SJSA1 (cell line): ENCODE data around the gene TNS2. TPM values are rescaled to one million over a fixed set of nuclear protein-coding genes. Genes with fewer than 3 reads are reported as not detected.

Experiments
- DNase-seq, 2 experiments: peaks; one replicate each; pipeline ENCODE4 v3.0.0-alpha.2; 2015 to 2020; ENCODE audit warnings: low spot score in 2 of 2, low read depth in 1 of 2
- H3K27ac ChIP-seq: fragments of 250-450 bp; sonication (Bioruptor Pico); 2 replicates; pipeline ENCODE4 v1.5.1; 2020; ENCODE audit warnings: mild to moderate bottlenecking, moderate library complexity
- H3K27me3 ChIP-seq: fragments of 250-450 bp; sonication (Bioruptor Pico); replicated peaks from 2 replicates; pipeline ENCODE4 v1.5.1; 2020; ENCODE audit warnings: mild to moderate bottlenecking, moderate library complexity
- H3K36me3 ChIP-seq: fragments of 250-450 bp; sonication (Bioruptor Pico); 2 replicates; pipeline ENCODE4 v1.5.1; 2020; ENCODE audit warnings: mild to moderate bottlenecking
- H3K4me1 ChIP-seq: fragments of 250-450 bp; sonication (Bioruptor Pico); replicated peaks from 2 replicates; pipeline ENCODE4 v1.6.1; 2021; ENCODE audit warnings: mild to moderate bottlenecking
- H3K4me3 ChIP-seq: fragments of 250-450 bp; sonication (Bioruptor Pico); 2 replicates; pipeline ENCODE4 v1.5.1; 2020; ENCODE audit warnings: mild to moderate bottlenecking
- H3K9me3 ChIP-seq: fragments of 250-450 bp; sonication (Bioruptor Pico); replicated peaks from 2 replicates; pipeline ENCODE4 v1.5.1; 2020; ENCODE audit warnings: mild to moderate bottlenecking
- total RNA-seq: library from RNA; depleted of rRNA; stranded (reverse); fragments of >200 nt; shearing (Covaris generic); gene quantifications from 2 replicates; pipeline ENCODE4 v1.2.3, GENCODE V29; 2014

The TNS2 gene
- total RNA-seq, 1 experiment from 2014 or later, result 8.8 TPM

DNA sequence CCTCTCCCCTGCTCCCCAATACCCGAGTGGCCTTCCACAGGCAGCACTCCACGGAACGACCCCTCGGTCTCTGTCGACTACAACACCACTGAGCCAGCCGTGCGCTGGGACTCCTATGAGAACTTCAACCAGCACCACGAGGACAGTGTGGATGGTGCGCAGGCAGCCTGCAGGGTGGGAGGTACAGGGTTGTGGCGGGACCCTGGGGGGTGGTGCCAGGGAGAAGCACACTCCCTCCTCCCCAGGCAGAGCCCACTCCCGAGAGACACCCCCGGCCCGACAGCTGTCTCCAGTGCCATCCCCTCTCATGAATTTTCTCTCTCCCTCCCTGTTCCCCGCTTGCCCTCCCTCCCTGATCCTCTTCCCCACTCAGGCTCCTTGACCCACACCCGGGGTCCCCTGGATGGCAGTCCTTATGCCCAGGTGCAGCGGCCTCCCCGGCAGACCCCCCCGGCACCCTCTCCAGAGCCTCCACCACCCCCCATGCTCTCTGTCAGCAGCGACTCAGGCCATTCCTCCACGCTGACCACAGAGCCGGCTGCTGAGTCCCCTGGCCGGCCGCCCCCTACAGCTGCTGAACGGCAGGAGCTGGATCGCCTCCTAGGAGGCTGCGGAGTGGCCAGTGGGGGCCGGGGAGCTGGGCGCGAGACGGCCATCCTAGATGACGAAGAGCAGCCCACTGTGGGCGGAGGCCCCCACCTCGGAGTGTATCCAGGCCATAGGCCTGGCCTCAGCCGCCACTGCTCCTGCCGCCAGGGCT, 9.0 kb downstream of the TNS2 start:
- Histone ChIP-seq H3K4me1 (no peaks in the 10 kb centered on the region), H3K27ac (no peak overlapping the region), H3K36me3 (peaks cover 9% of the 10 kb centered on the region), H3K4me3 (no peak overlapping the region), H3K27me3 (no peaks in the 10 kb centered on the region), H3K9me3 (no peaks in the 10 kb centered on the region)
- no peak for DNase-seq

DNA sequence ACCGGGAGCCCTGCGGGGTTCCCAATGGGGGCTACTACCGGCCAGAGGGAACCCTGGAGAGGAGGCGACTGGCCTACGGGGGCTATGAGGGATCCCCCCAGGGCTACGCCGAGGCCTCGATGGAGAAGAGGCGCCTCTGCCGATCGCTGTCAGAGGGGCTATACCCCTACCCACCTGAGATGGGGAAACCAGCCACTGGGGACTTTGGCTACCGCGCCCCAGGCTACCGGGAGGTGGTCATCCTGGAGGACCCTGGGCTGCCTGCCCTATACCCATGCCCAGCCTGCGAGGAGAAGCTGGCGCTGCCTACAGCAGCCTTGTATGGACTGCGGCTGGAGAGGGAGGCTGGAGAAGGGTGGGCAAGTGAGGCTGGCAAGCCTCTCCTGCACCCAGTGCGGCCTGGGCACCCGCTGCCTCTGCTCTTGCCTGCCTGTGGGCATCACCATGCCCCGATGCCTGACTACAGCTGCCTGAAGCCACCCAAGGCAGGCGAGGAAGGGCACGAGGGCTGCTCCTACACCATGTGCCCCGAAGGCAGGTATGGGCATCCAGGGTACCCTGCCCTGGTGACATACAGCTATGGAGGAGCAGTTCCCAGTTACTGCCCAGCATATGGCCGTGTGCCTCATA, 9.7 kb downstream of the TNS2 start:
- no peak overlapping the region for H3K4me3 ChIP-seq
- H3K4me1 ChIP-seq, result no peaks in the 10 kb centered on the region
- no peaks in the 10 kb centered on the region for H3K27me3 ChIP-seq
- H3K36me3 ChIP-seq, result peaks cover 14% of the 10 kb centered on the region
- no peaks in the 10 kb centered on the region for H3K9me3 ChIP-seq
- DNase-seq, result no peak
- no peak overlapping the region for H3K27ac ChIP-seq

DNA sequence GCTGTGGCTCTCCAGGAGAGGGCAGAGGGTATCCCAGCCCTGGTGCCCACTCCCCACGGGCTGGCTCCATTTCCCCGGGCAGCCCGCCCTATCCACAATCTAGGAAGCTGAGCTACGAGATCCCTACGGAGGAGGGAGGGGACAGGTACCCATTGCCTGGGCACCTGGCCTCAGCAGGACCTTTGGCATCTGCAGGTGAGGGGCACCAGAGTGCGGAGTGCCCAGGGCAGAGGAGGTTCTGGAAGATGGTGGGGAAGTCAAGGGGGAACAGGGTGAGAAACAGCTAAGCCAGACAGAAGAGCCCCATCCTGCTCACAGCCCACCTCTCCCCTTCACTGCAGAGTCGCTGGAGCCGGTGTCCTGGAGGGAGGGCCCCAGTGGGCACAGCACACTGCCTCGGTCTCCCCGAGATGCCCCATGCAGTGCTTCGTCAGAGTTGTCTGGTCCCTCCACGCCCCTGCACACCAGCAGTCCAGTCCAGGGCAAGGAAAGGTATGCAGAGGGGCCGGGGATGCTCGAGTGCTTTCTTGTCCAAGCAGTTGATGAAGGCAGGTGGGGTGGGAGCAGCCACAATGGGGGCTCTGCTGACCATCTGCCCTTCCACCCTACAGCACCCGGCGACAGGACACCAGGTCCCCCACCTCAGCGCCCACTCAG, 10.3 kb downstream of the TNS2 start:
- peaks cover 21% of the 10 kb centered on the region for H3K36me3 ChIP-seq

DNA sequence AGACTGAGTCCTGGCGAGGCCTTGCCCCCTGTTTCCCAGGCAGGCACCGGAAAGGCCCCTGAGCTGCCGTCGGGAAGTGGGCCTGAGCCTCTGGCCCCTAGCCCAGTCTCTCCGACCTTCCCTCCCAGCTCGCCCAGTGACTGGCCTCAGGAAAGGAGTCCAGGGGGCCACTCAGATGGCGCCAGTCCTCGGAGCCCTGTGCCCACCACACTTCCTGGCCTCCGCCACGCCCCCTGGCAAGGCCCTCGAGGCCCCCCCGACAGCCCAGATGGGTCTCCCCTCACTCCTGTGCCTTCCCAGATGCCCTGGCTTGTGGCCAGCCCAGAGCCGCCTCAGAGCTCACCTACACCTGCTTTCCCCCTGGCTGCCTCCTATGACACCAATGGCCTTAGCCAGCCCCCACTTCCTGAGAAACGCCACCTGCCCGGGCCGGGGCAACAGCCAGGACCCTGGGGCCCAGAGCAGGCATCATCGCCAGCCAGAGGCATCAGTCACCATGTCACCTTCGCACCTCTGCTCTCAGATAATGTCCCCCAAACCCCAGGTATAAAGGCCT, 10.9 kb downstream of the TNS2 start:
- Histone ChIP-seq H3K4me1 (peaks cover 4% of the 10 kb centered on the region), H3K4me3 (no peak overlapping the region), H3K27me3 (no peaks in the 10 kb centered on the region), H3K9me3 (no peaks in the 10 kb centered on the region), H3K36me3 (peaks cover 27% of the 10 kb centered on the region), H3K27ac (no peak overlapping the region)
- no peak for DNase-seq

More for the DNA sequence above, 10.3 kb downstream of the TNS2 start:
- no peaks in the 10 kb centered on the region for H3K27me3 ChIP-seq
- no peaks in the 10 kb centered on the region for H3K9me3 ChIP-seq
- H3K27ac ChIP-seq, result no peak overlapping the region
- DNase-seq, result no peak
- no peaks in the 10 kb centered on the region for H3K4me1 ChIP-seq
- H3K4me3 ChIP-seq, result no peak overlapping the region

DNA sequence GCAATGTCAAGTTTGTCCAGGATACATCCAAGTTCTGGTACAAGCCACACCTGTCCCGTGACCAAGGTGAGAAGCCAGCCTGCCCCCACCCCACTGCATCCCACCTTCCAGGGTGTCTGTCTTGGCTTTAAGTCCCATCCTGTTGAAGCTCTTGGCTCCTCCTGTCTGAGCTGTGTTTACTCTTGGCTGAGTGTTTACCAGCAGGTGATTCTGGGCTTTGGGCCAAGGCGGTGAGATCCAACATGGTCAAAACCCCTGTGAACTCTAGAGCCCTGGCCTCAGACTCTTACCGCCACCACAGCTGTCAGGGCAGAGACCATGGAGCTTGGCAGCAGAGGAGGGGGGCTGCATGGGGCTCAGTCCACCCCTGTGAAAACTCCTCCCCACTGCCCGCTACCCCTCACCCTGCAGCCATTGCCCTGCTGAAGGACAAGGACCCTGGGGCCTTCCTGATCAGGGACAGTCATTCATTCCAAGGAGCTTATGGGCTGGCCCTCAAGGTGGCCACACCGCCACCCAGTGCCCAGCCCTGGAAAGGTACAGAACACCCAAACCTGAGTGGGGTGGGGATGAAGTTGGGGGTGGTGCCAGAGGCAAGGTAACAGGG, 11.6 kb downstream of the TNS2 start:
- H3K4me1 ChIP-seq, result peaks cover 11% of the 10 kb centered on the region
- peaks cover 34% of the 10 kb centered on the region for H3K36me3 ChIP-seq

DNA sequence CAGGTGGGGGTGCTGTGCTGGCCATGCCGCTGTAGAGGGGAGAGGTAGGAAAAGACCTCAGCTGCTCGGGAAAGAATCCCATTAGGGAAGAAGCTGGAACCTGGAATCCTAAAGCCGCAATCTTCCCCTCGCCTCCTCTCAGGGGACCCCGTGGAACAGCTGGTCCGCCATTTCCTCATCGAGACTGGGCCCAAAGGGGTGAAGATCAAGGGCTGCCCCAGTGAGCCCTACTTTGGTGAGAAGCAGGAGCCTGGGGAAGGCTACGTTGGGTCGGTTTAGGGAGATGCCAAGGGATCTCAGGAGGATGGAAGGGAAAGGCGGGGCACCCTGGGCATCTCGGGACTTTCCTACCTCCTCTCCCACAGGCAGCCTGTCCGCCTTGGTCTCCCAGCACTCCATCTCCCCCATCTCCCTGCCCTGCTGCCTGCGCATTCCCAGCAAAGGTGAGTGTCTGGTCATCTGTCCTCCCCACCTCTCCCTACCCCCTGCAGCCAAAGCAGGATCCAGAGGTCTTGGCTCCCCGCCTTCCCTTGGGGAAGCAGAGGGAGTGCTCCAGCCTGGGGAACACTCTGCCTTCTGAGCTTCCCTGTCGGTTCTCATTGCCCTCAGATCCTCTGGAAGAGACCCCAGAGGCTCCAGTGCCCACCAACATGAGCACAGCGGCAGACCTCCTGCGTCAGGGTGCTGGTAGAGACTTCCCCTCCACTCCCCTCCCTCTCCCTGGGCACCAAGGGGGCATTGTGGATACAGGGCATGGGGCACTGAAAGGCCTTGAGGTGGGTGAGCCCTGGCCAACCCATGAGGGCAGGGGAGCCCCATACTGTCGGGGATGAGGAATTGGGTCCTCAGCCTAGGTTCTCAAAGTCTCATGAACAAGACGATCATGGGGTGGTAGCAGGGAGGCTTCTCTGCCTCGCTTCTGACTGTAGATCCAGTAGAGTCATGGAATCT, 12.4 kb downstream of the TNS2 start:
- DNase-seq, result no peak
- Histone ChIP-seq H3K9me3 (no peaks in the 10 kb centered on the region), H3K27ac (no peak overlapping the region), H3K27me3 (no peaks in the 10 kb centered on the region), H3K4me1 (peaks cover 19% of the 10 kb centered on the region), H3K4me3 (no peak overlapping the region), H3K36me3 (peaks cover 39% of the 10 kb centered on the region)

More for the DNA sequence above, 11.6 kb downstream of the TNS2 start:
- no peak overlapping the region for H3K4me3 ChIP-seq
- no peaks in the 10 kb centered on the region for H3K27me3 ChIP-seq
- H3K27ac ChIP-seq, result no peak overlapping the region
- DNase-seq, result no peak
- no peaks in the 10 kb centered on the region for H3K9me3 ChIP-seq

DNA sequence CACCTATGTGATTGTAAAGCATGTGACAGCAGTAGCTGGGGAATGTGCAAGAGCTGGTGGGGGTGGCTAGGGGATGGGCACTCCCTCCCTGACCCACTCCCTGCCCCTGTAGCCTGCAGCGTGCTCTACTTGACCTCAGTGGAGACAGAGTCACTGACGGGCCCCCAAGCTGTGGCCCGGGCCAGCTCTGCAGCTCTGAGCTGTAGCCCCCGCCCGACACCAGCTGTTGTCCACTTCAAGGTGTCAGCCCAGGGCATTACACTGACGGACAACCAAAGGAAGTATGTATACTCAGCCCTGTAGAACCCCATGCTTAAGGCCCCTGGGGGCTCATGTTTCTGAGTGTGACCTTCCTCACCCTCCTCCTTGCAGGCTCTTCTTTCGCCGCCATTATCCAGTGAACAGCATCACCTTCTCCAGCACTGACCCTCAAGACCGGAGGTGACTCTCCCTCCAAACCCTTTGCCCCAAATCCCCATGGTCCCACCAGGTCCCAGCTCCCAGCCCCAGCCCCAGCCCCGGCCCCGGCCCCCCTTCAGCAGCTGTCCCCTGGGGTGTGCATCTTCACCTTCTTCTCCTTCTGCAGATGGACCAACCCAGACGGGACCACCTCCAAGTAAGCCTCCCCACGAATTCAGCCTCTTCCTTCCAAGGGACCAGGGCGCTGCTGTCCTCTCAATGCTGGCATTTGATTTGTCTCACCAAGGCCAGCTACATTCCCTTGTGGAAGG, 13.3 kb downstream of the TNS2 start:
- H3K9me3 ChIP-seq, result no peaks in the 10 kb centered on the region
- H3K27me3 ChIP-seq, result no peaks in the 10 kb centered on the region
- no peak for DNase-seq
- H3K27ac ChIP-seq, result no peak overlapping the region
- H3K36me3 ChIP-seq, result peaks cover 45% of the 10 kb centered on the region
- H3K4me1 ChIP-seq, result peaks cover 27% of the 10 kb centered on the region
- no peak overlapping the region for H3K4me3 ChIP-seq

- Histone ChIP-seq H3K4me3 (no peak overlapping the region), H3K27ac (no peak overlapping the region), H3K36me3 (peaks cover 45% of the 10 kb centered on the region), H3K9me3 (no peaks in the 10 kb centered on the region), H3K4me1 (peaks cover 27% of the 10 kb centered on the region), H3K27me3 (no peaks in the 10 kb centered on the region)
- DNase-seq, result peak in 1 of 2 experiments; percentile 32
Measured at GRCh38 chr12:53063708-53064612, 14.1 kb downstream of the TNS2 start.

- Histone ChIP-seq H3K27ac (no peak overlapping the region), H3K4me1 (peaks cover 27% of the 10 kb centered on the region), H3K9me3 (no peaks in the 10 kb centered on the region), H3K4me3 (no peak overlapping the region), H3K36me3 (peaks cover 46% of the 10 kb centered on the region), H3K27me3 (no peaks in the 10 kb centered on the region)
- peak in 1 of 2 experiments; percentile 34 for DNase-seq
Measured at GRCh38 chr12:53064613-53065436, 15.0 kb downstream of the TNS2 start.

DNA sequence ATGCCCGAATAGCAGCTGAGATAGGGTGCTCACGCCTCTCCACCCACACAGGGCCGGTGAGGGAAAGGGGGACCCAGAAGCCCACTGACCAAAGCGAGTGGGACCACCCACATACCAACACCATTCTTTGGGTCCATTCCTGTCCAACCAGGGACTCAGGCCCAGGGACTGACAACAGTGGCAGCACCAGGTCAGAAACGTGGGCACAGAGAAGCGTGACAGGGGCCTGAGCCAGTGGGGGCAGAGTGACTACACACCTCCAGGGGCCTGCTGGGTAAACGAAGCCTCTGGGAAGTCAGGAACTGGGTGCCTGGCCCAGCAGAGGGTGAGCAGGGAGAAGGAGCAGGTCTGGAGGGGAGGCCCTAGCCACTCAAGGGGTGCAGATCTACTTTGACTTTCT, 15.6 kb downstream of the TNS2 start:
- peaks cover 28% of the 10 kb centered on the region for H3K4me1 ChIP-seq

More for the DNA sequence above, 15.6 kb downstream of the TNS2 start:
- Histone ChIP-seq H3K9me3 (no peaks in the 10 kb centered on the region), H3K27me3 (no peaks in the 10 kb centered on the region), H3K36me3 (peaks cover 52% of the 10 kb centered on the region), H3K27ac (no peak overlapping the region), H3K4me3 (no peak overlapping the region)
- no peak for DNase-seq
